ENCODE results near the gene CCL28.
"Not testable (repeated sequence)": the region's sequence is repeated elsewhere in the genome, so short reads cannot be mapped to it uniquely, and the experiment has no call there.

The CCL28 gene

GRCh38 chr5:43410414-43410813 lies 1.8 kb downstream of the CCL28 start:
- DNase-seq (ENCODE audit: low read depth) = no peak

DNA sequence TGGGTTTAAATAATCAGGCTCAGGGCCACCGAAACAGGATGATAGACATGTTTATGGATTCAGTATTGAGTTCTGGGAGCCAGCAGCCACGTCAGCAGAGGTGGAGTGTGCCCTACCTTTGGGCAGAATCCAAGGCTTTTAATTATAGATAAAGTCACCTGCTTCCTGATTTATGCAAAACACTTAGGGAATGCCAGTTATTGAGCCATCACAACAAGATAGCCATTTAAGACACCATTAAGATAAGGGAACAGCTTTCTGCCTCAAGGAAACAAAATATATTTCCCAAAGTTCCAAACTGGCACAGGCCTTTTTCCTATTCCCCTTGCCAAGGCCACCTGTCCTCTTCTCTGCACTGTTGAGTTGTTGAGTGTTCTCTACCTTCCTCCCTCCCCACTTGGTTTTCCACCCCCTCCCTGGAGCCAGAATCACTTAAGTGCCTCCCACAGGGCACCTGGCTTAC lies 2.4 kb downstream of the CCL28 start:
- no peak for DNase-seq (ENCODE audit: low read depth)

DNA sequence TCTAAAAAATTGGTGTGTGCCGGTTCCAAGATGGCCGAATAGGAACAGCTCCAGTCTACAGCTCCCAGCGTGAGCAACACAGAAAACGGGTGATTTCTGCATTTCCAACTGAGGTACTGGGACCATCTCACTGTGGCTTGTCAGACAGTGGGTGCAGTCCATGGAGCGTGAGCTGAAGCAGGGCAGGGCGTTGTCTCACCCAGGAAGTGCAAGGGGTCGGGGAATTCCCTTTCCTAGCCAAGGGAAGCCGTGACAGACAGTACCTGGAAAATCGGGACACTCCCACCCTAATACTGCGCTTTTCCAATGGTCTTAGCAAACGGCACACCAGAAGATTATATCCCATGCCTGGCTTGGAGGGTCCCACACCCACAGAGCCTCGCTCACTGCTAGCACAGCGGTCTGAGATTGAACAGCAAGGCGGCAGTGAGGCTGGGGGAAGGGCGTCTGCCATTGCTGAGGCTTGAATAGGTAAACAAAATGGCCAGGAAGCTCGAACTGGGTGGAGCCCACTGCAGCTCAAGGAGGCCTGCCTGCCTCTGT lies 9.6 kb downstream of the CCL28 start:
- DNase-seq (ENCODE audit: low read depth) = not testable (repeated sequence)

DNA sequence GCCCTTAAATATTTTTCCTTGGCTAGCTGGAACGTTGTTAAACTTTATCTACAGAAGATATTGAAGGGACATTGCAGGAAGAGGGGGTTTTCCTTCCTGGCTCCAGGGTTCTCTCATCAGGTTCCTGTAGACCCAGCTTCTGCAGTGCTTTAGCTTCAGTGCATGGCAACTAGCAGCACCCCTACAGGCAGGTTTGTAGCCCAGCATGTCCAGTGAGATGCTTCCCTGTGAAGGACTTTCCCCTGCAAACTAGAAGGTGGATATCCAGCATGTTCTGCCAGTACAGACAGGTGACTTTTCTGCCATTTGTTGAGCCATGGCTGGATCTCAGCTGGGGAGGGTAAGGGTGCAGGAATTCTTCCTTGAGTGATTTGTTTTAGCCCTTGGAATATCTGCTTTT lies 10.4 kb downstream of the CCL28 start:
- no peak for DNase-seq (ENCODE audit: low read depth)

DNA sequence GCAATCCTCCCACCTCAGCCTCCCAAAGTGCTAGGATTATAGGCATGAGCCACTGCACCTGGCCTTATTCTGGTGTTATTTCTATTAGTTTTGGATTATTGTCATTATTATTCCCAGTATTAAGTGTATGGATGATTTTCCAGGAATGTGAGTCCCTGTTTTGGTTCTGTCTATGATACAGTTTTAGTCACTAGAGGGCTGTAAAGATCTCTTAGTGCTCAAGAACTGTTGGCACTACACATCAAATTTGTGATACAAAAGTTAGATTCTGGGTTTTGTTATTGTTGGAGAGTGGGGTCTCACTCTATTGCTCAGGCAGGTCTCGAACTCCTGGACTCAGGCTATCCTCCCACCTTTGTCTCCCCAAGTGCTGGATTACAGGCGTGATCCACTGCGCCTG lies 12.1 kb downstream of the CCL28 start:
- no peak for DNase-seq (ENCODE audit: low read depth)

GRCh38 chr5:43396762-43397304 lies 15.4 kb downstream of the CCL28 start:
- DNase-seq (ENCODE audit: low read depth) = no peak

DNA sequence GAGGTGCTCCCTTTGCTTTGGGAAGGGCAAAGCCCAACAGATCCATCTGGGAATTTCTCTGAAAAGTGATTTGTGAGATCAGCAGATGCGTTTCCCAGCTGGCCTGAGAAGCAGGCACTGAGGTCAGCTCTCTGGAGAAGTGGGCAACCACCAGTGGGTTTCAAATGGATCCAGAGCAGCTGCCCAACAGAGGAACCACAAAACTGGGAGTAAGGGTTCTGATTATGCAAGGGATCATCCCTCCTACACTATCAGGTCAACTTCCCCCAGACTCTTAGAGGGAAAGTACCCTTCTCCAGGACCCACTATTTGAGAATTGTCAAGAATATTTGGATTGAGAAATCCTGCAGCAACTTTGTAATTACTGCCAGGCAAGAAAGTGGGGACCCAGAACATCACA lies 21.7 kb downstream of the CCL28 start:
- DNase-seq (ENCODE audit: low read depth) = no peak

- peak; percentile 73 for DNase-seq (ENCODE audit: low read depth)
Measured at GRCh38 chr5:43389679-43390329, 22.4 kb downstream of the CCL28 start.

DNA sequence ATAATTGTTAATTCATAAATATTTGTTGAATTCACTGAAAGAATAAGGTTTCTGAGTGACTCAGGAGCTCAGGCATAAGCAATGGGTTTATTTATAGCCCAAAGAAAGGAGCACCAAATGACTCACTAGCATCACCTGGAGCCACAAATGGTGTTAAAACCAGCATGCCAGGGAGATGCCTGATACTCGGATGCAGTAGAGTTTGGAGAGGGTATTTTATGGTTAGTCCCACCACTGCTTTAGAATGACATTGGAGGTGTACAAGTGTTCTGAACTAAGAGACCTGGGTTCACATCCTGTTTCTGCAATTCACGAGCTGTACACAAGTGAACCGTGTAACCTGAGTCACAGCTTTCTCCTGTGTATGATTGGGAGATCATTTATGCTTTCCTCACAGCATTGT lies 25.2 kb downstream of the CCL28 start:
- DNase-seq (ENCODE audit: low read depth) = no peak

DNA sequence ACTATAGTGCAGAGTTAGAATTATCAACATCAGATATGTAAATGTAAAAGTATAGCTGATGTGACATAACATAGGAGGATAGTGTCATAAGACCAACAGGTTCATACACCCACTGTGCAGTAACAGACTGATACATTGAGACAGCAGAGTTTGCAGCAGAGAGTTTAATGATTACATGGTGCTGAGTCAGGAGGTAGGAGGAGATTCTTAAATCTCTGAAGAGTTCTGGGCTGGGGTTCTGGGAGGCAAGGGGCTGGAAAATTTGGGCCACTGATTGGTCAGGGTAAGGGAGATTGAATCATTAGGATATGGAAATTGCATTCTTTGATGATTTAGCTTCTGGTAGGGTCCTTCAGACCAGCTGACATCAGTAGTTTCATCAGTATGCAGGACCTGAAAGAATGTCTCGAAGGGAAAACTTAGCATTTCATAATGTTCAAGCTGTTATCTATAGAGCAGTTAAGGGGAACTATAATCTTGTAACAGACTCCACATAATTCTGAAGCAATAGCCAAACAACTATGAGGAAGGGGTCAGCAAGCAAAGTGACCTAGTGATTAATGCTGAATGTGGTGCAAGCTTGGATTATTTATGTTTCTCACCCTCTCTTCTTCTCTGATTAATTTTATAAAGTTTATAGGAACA lies 35.6 kb downstream of the CCL28 start:
- DNase-seq (ENCODE audit: low read depth) = no peak

GRCh38 chr5:43371821-43372220 lies 40.4 kb downstream of the CCL28 start:
- DNase-seq (ENCODE audit: low read depth) = no peak

GRCh38 chr5:43370352-43370751 lies 41.8 kb downstream of the CCL28 start:
- no peak for DNase-seq (ENCODE audit: low read depth)

GRCh38 chr5:43369651-43370050 lies 42.5 kb downstream of the CCL28 start:
- no peak for DNase-seq (ENCODE audit: low read depth)

DNA sequence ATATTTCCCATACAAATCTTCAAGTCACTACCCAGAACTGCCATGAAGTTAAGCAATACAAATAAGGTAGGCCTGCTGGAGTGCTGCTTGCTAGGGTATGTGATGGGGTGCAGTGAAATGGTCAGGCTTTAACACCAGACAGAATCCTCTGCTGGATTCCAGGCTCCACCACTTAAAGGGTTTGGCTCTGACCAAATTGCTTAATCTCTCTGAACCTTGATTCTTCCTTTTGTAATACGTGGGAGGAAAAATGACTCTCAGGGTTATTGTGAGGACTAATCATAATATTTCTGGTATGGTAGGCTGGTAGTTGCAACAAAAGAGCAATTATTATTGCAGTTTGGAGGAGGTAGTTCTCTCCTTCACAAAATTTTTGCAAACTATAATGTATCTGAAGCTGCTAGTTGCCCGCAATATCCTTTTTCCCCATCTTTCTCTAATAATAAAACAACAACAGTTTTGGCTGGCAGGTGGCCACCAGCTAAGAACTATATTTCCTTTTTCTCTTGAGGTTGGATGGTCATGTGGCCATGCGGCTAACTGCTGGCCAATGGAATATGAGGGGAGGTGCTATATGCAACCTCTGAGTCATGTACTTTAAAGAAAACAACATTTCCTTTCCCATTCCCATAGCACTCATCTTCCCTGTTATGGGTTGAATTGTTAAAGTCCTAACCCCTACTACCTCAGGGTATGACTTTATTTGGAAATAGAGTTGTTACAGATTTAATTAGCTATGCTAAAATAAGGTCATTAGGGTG lies 44.1 kb downstream of the CCL28 start:
- DNase-seq (ENCODE audit: low read depth) = no peak

GRCh38 chr5:43367453-43367852 lies 44.7 kb downstream of the CCL28 start:
- no peak for DNase-seq (ENCODE audit: low read depth)

DNA sequence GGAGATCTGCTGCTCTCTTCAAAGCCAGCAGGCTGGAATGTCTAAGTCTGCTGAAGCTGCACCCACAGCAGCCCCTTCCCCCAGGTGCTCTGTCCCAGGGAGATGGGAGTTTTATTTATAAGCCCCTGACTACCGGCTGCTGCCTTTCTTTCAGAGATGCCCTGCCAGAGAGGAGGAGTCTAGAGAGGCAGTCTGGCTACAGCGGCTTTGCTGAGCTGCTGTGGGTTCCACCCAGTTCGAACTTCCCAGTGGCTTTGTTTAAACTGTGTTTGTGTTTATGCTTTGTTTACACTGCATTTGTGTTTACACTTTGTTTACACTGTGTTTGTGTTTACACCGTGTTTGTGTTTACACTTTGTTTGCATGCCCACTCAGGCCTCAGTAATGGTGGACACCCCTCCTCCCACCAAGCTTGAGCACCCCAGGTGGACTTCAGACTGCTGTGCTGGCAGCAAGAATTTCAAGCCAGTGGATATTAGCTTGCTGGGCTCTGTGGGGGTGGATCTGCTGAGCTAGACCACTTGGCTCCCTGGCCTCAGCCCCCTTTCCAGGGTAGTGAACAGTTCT lies 45.4 kb downstream of the CCL28 start:
- not testable (repeated sequence) for DNase-seq (ENCODE audit: low read depth)

GRCh38 chr5:43365155-43365554 lies 47.0 kb downstream of the CCL28 start:
- not testable (repeated sequence) for DNase-seq (ENCODE audit: low read depth)

- no peak for DNase-seq (ENCODE audit: low read depth)
Measured at GRCh38 chr5:43363445-43364152, 48.6 kb downstream of the CCL28 start.

DNA sequence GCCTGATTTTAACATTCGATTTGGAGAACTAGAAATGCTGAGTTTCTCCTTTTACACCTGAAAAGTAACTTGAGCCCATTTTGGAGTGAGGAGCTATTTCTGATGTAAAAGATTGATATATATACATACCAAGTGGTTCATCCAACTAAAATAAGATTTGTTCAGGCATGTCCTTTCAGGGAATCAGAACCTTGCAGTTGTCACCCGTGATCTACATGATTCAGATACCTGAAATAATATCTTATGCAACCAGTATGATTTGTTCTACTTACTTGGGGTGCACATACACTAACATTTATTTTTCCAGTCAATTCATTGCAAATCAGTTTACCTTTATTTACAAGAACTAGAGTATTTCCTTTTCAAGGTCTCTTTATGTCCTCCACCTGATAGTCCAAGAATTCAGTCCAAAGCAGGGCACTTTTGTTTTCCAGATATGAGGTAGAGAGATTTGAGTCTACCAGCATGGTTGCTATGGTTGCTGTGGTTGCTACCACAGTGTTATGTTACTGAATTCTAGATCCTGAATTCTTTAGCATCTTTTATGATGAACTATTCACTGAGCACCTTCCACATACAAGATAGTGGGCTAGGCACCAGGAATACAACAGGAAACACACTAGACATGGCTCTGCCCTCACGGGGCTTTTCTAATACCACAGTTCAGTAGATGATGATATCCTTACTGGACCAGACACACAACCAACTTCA lies 49.3 kb downstream of the CCL28 start:
- no peak for DNase-seq (ENCODE audit: low read depth)

DNA sequence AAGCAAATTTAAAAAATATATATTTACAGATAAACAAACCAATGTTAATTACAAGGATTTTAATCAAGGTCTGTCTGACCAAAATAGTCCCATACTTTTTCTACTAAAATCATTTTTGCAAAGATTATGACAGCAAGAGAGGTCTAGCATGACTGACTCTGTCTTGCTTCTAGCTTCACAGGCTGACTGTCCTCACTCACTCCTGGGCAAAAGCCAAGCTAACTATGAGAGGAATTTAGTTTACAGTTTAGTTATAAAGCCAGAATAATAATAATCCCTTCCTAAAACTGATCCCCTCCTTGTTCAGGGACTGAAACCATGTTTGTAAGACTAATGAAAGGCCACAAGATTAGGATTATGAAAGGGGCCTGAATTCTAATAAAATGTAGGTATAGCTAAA lies 53.5 kb downstream of the CCL28 start:
- no peak for DNase-seq (ENCODE audit: low read depth)

DNA sequence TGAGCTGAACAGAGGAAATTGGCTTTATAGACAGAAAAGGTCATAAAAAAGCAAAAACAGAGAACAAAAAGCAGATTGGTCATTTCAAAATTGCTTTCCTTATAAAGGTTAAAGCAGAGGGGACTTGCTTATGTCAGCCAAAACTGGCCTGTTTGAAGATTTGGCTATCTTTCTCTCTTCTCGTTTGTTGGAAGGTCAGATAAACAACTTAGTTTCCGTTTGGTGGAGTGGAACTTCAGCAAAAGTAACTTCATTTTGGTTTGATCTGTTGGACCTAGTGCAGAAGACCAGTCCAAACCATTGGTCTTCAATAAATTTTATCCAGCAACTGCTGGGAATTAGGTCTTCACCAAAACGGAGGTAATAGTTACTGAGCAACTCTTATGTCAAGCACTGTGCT lies 53.9 kb downstream of the CCL28 start:
- DNase-seq (ENCODE audit: low read depth) = no peak

Data from CMK (cell line).